K562 (cell line): Measurements from ENCODE around the gene OGFR.

Source experiments
- CBFB ChIP-seq: sonication (generic); formaldehyde crosslinking; IDR thresholded peaks from 2 replicates; pipeline ENCODE4 v1.4.0; 2020; ENCODE audit warnings: mild to moderate bottlenecking, missing genetic modification reagents
- CTCF ChIP-seq, 3 experiments: IDR thresholded peaks in 2 of 3; conservative IDR thresholded peaks in 1 of 3; 2 replicates each; pipeline ENCODE4 v1.5.1; 2011 to 2012; ENCODE audit warnings: low read length in 3 of 3, mild to moderate bottlenecking in 3 of 3, control low read depth in 2 of 3, improper control_type of control experiment in 1 of 3, inconsistent platforms in 1 of 3, low read depth in 1 of 3, mixed read lengths in 1 of 3, moderate library complexity in 1 of 3; ENCODE audit not compliant: insufficient read depth in 2 of 3
- GABPB2 ChIP-seq: fragments of 250-450 bp; sonication (Bioruptor Pico); conservative IDR thresholded peaks from 2 replicates; pipeline ENCODE4 v1.5.1; 2021; ENCODE audit warnings: mild to moderate bottlenecking
- MAZ ChIP-seq, 2 experiments: fragments of 450-650 bp in 1 of 2; sonication (generic) in 1 of 2; formaldehyde crosslinking; IDR thresholded peaks in 1 of 2; conservative IDR thresholded peaks in 1 of 2; 2 replicates each; pipeline versions ENCODE4 v1.4.0 to v1.5.0; 2020; ENCODE audit warnings: mild to moderate bottlenecking in 1 of 2, missing genetic modification reagents in 1 of 2
- POLR2A ChIP-seq: fragments of 450-650 bp; conservative IDR thresholded peaks from 2 replicates; pipeline ENCODE4 v1.6.1; 2016
- POLR2AphosphoS5 ChIP-seq: IDR thresholded peaks from 2 replicates; pipeline ENCODE4 v1.6.1; 2011; ENCODE audit warnings: mild to moderate bottlenecking, low read depth, low read length, moderate library complexity; ENCODE audit not compliant: control insufficient read depth, insufficient read depth

GRCh38 chr20:62772990-62773844 is 31.4 kb upstream of the OGFR start:
- no peak for TF ChIP-seq CTCF (IDR thresholded peaks at IDR 0.05 in 2 of 3, conservative IDR thresholded peaks at IDR 0.05 in 1 of 3; ENCODE audit: insufficient read depth in 2 of 3, low read depth in 1 of 3, low read length in 3 of 3)
- TF ChIP-seq POLR2AphosphoS5: no peak; the same call in 1 of the 2 replicates
- no peak; the same call in 1 of the 2 replicates for TF ChIP-seq POLR2A
- no peak for TF ChIP-seq MAZ (CRISPR knock-in tag; conservative IDR thresholded peaks at IDR 0.05 in 1 of 2, IDR thresholded peaks at IDR 0.05 in 1 of 2)
- no peak for TF ChIP-seq GABPB2
- no peak for TF ChIP-seq CBFB (CRISPR knock-in tag)
